Measurements from ENCODE around the gene GOLGA8R.
"Not testable (repeated sequence)": the region's sequence is repeated elsewhere in the genome, so short reads cannot be mapped to it uniquely, and the experiment has no call there.

- not testable (repeated sequence) for TF ChIP-seq ZNF274 (IDR thresholded peaks at IDR 0.05; ENCODE audit: low read depth, low read length); SUZ12 (IDR thresholded peaks at IDR 0.05; ENCODE audit: extremely low read depth, insufficient read depth, insufficient read length); YY1 (IDR thresholded peaks at IDR 0.05; ENCODE audit: insufficient read depth, insufficient read length)
These were observed 38.2 kb downstream of the GOLGA8R start for GRCh38 chr15:30375872-30376271.

Data from NT2/D1 (cell line).